ENCODE data around the gene SELENOM. TPM values are rescaled to one million over a fixed set of nuclear protein-coding genes. Genes with fewer than 3 reads are reported as not detected.
"Not testable (repeated sequence)": the region's sequence is repeated elsewhere in the genome, so short reads cannot be mapped to it uniquely, and the experiment has no call there.

SELENOM gene
- total RNA-seq, 1 donor from 2014 or later = 1,262 TPM

GRCh38 chr22:31119026-31119717 is 11.8 kb upstream of the SELENOM start:
- Histone ChIP-seq H3K36me3 (no peaks in the 10 kb centered on the region), H3K27me3 (no peaks in the 10 kb centered on the region), H3K4me1 (peaks cover 0 to 7% of the 10 kb centered on the region in 2 donors), H3K4me3 (no peak overlapping the region), H3K9me3 (no peaks in the 10 kb centered on the region), H3K27ac (no peak overlapping the region)
- intact Hi-C loops (cut with DNase I) = no loop called here
- no peak for DNase-seq (ENCODE audit: low spot score in 2 of 2)
- TF ChIP-seq, protein P1, sequence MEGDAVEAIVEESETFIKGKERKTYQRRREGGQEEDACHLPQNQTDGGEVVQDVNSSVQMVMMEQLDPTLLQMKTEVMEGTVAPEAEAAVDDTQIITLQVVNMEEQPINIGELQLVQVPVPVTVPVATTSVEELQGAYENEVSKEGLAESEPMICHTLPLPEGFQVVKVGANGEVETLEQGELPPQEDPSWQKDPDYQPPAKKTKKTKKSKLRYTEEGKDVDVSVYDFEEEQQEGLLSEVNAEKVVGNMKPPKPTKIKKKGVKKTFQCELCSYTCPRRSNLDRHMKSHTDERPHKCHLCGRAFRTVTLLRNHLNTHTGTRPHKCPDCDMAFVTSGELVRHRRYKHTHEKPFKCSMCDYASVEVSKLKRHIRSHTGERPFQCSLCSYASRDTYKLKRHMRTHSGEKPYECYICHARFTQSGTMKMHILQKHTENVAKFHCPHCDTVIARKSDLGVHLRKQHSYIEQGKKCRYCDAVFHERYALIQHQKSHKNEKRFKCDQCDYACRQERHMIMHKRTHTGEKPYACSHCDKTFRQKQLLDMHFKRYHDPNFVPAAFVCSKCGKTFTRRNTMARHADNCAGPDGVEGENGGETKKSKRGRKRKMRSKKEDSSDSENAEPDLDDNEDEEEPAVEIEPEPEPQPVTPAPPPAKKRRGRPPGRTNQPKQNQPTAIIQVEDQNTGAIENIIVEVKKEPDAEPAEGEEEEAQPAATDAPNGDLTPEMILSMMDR (IDR thresholded peaks at IDR 0.05) = no peak

DNA sequence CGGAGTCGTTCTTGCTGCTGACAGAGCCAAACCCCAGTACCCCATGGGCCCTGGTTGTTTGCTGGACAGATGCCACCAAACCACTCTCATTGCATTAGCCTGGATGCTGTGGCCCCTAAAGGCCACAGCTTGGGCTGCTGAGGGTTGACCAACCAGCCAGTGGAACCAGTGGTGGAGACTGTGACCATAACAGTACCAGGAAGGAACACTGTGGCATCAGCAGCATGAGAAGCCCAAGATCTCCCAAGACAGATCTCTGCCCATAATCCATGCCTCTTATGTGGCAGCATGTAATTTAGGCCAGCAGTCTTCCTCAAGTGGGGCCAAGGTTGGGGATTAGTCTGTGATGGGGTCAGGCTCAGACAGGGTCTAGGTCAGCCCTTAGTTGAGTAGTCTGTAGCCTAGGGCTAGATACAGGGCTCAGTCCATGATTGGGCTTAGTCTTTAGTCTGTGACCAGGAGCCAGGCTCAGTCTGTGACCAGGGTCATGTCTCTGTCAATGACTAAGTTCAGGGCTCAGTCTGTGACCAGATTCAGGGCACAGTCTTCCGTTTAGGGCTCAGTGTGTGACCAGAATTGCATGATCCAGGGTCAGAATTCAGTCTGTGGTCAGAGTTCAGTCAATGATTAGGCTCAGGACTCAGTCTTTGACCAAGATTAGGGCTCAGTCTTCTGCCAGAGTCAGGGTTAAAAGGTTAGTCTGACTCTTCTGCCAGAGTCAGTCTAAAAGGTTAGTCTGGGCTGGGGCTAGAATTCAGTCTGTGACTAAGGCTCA is 10.9 kb upstream of the SELENOM start:
- DNase-seq (ENCODE audit: low spot score in 2 of 2) = no peak
- Histone ChIP-seq H3K4me1 (peaks cover 0 to 7% of the 10 kb centered on the region in 2 donors), H3K27ac (no peak overlapping the region), H3K4me3 (no peak overlapping the region), H3K36me3 (no peaks in the 10 kb centered on the region), H3K27me3 (no peaks in the 10 kb centered on the region), H3K9me3 (no peaks in the 10 kb centered on the region)
- intact Hi-C loops (cut with DNase I) = no loop called here
- TF ChIP-seq, protein P1 (IDR thresholded peaks at IDR 0.05) = no peak

DNA sequence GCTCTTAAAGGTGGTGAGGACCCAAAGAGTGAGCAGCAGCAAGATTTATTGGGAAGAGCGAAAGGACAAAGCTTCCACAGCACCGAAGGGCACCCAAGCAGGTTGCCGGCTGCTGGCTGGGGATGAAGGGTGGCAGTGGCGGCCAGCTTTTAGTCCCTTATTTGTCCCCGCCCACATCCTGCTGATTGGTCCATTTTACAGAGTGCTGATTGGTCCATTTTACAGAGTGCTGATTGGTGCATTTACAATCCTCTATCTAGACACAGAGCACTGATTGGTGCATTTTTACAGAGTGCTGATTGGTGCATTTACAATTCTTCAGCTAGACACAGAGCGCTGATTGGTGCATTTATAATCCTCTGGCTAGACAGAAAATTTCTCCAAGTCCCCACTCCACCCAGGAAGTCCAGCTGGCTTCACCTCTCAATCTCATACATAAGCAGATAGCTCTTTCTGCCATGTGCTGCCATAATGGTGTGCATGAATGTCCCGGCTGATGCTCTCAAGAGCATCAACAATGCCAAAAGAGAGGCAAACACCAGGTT is 5.3 kb upstream of the SELENOM start:
- H3K4me1 ChIP-seq, H3K36me3 ChIP-seq: not testable (repeated sequence)

DNA sequence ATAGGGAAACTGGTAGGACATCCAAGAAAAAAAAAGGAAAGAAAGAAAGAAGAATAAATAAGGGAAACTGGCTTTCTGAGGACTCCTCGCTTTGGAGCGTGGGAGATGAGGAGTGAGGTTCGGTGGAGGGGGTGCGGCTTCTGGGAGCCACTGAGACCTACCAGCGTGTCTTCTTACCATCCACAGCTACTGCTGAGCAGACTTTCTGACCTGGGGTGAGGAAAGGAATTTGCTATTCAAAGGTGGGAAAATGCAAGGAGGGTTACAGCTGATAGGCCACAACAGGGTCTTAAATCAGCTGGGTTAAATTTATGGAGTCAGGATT is 488 bp upstream of the SELENOM start:
- H3K9me3 ChIP-seq = no peaks in the 10 kb centered on the region
- H3K4me1 ChIP-seq = peaks cover 0 to 31% of the 10 kb centered on the region in 2 donors
- intact Hi-C loops (cut with DNase I) = loop anchor here (1.0 to 10.0 kb wide), 6 partner anchors 41 to 683 kb away; partner anchors contain the start of genes MTFP1 and PIK3IP1
- H3K27ac ChIP-seq = peak overlapping the region; percentile 81 to 99
- no peaks in the 10 kb centered on the region for H3K27me3 ChIP-seq
- H3K4me3 ChIP-seq = peak overlapping the region; percentile 9 to 87
- no peak for DNase-seq (ENCODE audit: low spot score in 2 of 2)
- TF ChIP-seq, protein P1 (IDR thresholded peaks at IDR 0.05) = no peak
- H3K36me3 ChIP-seq = peaks cover 14 to 16% of the 10 kb centered on the region in 2 donors

More for the DNA sequence above, 5.3 kb upstream of the SELENOM start:
- H3K4me3 ChIP-seq; intact Hi-C loops (cut with DNase I); DNase-seq (ENCODE audit: low spot score in 2 of 2); H3K27ac ChIP-seq; H3K9me3 ChIP-seq; H3K27me3 ChIP-seq: not testable (repeated sequence)

DNA sequence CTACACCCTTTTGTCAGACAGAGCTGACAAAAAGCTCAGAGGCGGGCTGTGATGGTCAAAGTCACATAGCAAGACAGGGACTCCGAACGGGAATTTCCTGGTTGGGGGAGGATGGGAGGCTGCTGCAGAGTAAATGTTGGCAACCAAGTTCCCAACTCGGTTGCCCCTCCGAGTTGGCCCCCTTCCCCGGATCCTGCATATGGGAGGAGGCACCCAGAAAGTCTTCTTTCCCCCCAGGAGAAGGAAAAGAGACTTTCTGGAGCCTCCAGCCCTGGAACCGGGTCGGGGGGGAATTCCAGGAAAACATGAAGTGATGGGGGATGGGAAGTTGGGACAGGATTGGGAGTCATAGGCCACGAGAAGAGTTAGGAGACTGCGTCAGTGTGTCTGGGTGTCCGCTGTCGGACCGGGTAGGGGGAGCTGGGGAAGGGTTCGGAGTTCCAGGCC is 614 bp downstream of the SELENOM start:
- intact Hi-C loops (cut with DNase I) = loop anchor here (1.0 to 10.0 kb wide), 6 partner anchors 43 to 682 kb away; partner anchors contain the start of genes MTFP1 and PIK3IP1

More for the DNA sequence above, 614 bp downstream of the SELENOM start:
- H3K27ac ChIP-seq = peak overlapping the region; percentile 98 to 99
- H3K4me1 ChIP-seq = peaks cover 4 to 41% of the 10 kb centered on the region in 2 donors
- peaks cover 14 to 16% of the 10 kb centered on the region in 2 donors for H3K36me3 ChIP-seq
- no peaks in the 10 kb centered on the region for H3K9me3 ChIP-seq
- no peaks in the 10 kb centered on the region for H3K27me3 ChIP-seq
- peak overlapping the region; percentile 87 to 94 for H3K4me3 ChIP-seq
- DNase-seq (ENCODE audit: low spot score in 2 of 2) = peak in 1 of 2 donors; percentile 80
- TF ChIP-seq, protein P1 (IDR thresholded peaks at IDR 0.05) = no peak
